Measurements from ENCODE around the gene ARHGAP33.

- no peak for TF ChIP-seq CTCF (IDR thresholded peaks at IDR 0.05)
- no peak for TF ChIP-seq POLR2AphosphoS5 (IDR thresholded peaks at IDR 0.05)
- no peak for TF ChIP-seq EP300 (IDR thresholded peaks at IDR 0.05)
These were observed 8.4 kb downstream of the ARHGAP33 start for GRCh38 chr19:35783469-35784434.

Data from esophagus muscularis mucosa (tissue), 4 donors.